Epithelial cell of esophagus (primary cell): ENCODE measurements around the gene ERBIN.

Source experiments
- DNase-seq: peaks from one replicate; pipeline ENCODE4 v3.0.0; 2010; ENCODE audit warnings: low read depth
- H3K4me3 ChIP-seq: 2 replicates; pipeline ENCODE4 v1.5.1; 2011; ENCODE audit warnings: mild to moderate bottlenecking, low read length, control low read depth
- CTCF ChIP-seq: IDR thresholded peaks from 2 replicates; pipeline ENCODE4 v1.5.1; 2011; ENCODE audit warnings: low read depth, mild to moderate bottlenecking, low read length, control low read depth, inconsistent platforms; ENCODE audit not compliant: insufficient read depth; ENCODE audit errors: missing control alignments

Gene ERBIN

GRCh38 chr5:65981548-65981947 is 55.2 kb downstream of the ERBIN start:
- H3K4me3 ChIP-seq = no peak overlapping the region
- DNase-seq = no peak
- TF ChIP-seq CTCF = no peak

DNA sequence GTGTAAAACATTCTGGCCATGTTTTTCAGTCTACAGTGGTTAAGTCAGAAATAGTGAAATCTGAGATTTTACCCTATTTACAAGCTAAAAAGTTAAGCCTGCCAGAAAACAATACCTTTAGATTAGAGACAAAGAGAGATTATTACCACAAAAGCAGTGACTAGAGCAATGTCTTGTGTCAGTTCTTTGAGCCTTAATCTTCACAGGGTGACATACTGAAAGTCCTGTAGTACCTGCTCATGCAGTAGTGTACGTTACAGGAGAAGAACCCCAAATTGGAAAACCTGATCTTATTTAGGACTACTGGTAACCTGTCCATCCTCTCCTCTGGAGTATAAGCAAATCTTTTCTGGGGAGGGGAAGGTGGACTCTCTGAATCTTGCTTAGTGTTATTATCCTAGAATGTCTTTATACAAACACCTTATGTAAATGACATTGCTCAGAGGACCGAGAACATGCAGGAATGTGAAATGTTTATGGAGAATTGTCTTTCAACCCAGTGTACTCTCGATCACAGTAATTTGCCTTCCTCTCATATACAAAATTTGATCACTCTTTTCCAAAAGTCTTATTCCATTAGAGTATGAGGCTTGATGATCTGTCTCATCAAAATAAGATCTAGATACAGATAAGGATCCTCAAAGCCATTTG is 55.7 kb downstream of the ERBIN start:
- no peak for DNase-seq
- H3K4me3 ChIP-seq = no peak overlapping the region
- TF ChIP-seq CTCF = no peak

GRCh38 chr5:65982635-65983034 is 56.3 kb downstream of the ERBIN start:
- no peak for TF ChIP-seq CTCF
- H3K4me3 ChIP-seq = no peak overlapping the region
- DNase-seq = no peak

GRCh38 chr5:65984098-65984885 is 57.9 kb downstream of the ERBIN start:
- H3K4me3 ChIP-seq = no peak overlapping the region
- TF ChIP-seq CTCF = no peak
- DNase-seq = no peak

DNA sequence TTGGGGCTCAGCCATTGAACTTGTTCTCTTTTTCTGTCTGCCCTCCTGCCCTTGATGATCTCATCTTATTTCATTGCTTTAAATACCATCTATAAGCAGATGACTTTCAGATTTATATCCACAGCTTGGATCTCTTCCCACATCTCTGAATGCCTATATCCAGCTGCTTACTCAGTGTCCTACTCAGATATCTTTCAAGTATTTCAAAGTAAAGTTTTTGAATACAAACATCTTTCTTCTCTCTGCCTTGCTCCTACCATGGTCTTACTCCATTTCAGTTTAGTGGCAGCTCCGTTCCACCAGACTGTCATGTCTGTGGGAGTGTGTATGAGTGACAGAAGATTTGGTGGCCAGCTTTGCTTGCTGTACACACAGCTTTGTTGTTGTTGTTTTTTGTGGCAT is 59.7 kb downstream of the ERBIN start:
- no peak overlapping the region for H3K4me3 ChIP-seq
- DNase-seq = peak; percentile 22
- no peak for TF ChIP-seq CTCF

GRCh38 chr5:65986796-65987195 is 60.4 kb downstream of the ERBIN start:
- no peak for DNase-seq
- no peak for TF ChIP-seq CTCF
- no peak overlapping the region for H3K4me3 ChIP-seq
